H9 (cell line): Measurements from ENCODE around the gene UFM1. TPM values are rescaled to one million over a fixed set of nuclear protein-coding genes. Genes with fewer than 3 reads are reported as not detected.

Experiments
- DNase-seq: peaks from one replicate; pipeline ENCODE4 v3.0.0-alpha.2; 2017
- H2AFZ ChIP-seq: one replicate; pipeline ENCODE4 v1.6.1; 2013; ENCODE audit warnings: mild to moderate bottlenecking, low read length, control low read depth, moderate library complexity
- H2AK5ac ChIP-seq: 2 replicates; pipeline ENCODE4 v1.6.1; 2013; ENCODE audit warnings: low read length, control low read depth, mixed read lengths; ENCODE audit not compliant: insufficient read length
- H2BK120ac ChIP-seq: one replicate; pipeline ENCODE4 v1.6.1; 2013; ENCODE audit warnings: low read depth, mild to moderate bottlenecking, low read length, control low read depth, inconsistent platforms; ENCODE audit not compliant: poor library complexity, severe bottlenecking
- H2BK12ac ChIP-seq: 2 replicates; pipeline ENCODE4 v1.6.1; 2013; ENCODE audit warnings: low read length, control low read depth, mixed read lengths, low read depth; ENCODE audit not compliant: insufficient read length
- H2BK15ac ChIP-seq: 2 replicates; pipeline ENCODE4 v1.6.1; 2013; ENCODE audit warnings: low read depth, low read length, control low read depth
- H2BK20ac ChIP-seq: one replicate; pipeline ENCODE4 v1.6.1; 2013; ENCODE audit warnings: low read depth, mild to moderate bottlenecking, low read length, control low read depth, inconsistent platforms; ENCODE audit not compliant: poor library complexity, severe bottlenecking
- H2BK5ac ChIP-seq: 2 replicates; pipeline ENCODE4 v1.6.1; 2013; ENCODE audit warnings: low read length, control low read depth, mixed read lengths; ENCODE audit not compliant: insufficient read length
- H3K14ac ChIP-seq: 2 replicates; pipeline ENCODE4 v1.6.1; 2013; ENCODE audit warnings: low read length, control low read depth; ENCODE audit not compliant: insufficient read depth
- H3K18ac ChIP-seq: 2 replicates; pipeline ENCODE4 v1.6.1; 2013; ENCODE audit warnings: low read depth, mild to moderate bottlenecking, mixed read lengths, low read length, control low read depth; ENCODE audit not compliant: insufficient read length
- H3K23ac ChIP-seq: 2 replicates; pipeline ENCODE4 v1.6.1; 2013; ENCODE audit warnings: low read length, control low read depth, mixed read lengths, low read depth; ENCODE audit not compliant: insufficient read length
- H3K23me2 ChIP-seq: 2 replicates; pipeline ENCODE4 v1.6.1; 2013; ENCODE audit warnings: low read depth, mild to moderate bottlenecking, mixed read lengths, low read length, control low read depth; ENCODE audit not compliant: insufficient read length, poor library complexity, severe bottlenecking
- H3K27ac ChIP-seq: 2 replicates; pipeline ENCODE4 v1.5.1; 2013; ENCODE audit warnings: low read length, control low read depth, mixed read lengths, low read depth; ENCODE audit not compliant: insufficient read length
- H3K27me3 ChIP-seq: 2 replicates; pipeline ENCODE4 v1.6.1; 2013; ENCODE audit warnings: low read length, control low read depth, inconsistent platforms; ENCODE audit not compliant: insufficient read depth
- H3K4ac ChIP-seq: 2 replicates; pipeline ENCODE4 v1.6.1; 2013; ENCODE audit warnings: low read depth, mild to moderate bottlenecking, control low read depth, inconsistent platforms, low read length, moderate library complexity
- H3K4me1 ChIP-seq: 2 replicates; pipeline ENCODE4 v1.6.1; 2013; ENCODE audit warnings: low read length, control low read depth, inconsistent platforms; ENCODE audit not compliant: insufficient read depth
- H3K4me2 ChIP-seq: 2 replicates; pipeline ENCODE4 v1.6.1; 2013; ENCODE audit warnings: low read length, control low read depth, mixed read lengths; ENCODE audit not compliant: insufficient read length, insufficient read depth
- H3K56ac ChIP-seq: 2 replicates; pipeline ENCODE4 v1.6.1; 2013; ENCODE audit warnings: low read depth, mild to moderate bottlenecking, mixed read lengths, low read length, control low read depth; ENCODE audit not compliant: insufficient read length
- H3K79me1 ChIP-seq: 2 replicates; pipeline ENCODE4 v1.6.1; 2013; ENCODE audit warnings: low read depth, mild to moderate bottlenecking, moderate library complexity, low read length, control low read depth, inconsistent platforms; ENCODE audit not compliant: insufficient read depth, poor library complexity, severe bottlenecking
- H3K79me2 ChIP-seq: 2 replicates; pipeline ENCODE4 v1.6.1; 2013; ENCODE audit warnings: low read length, control low read depth, inconsistent platforms; ENCODE audit not compliant: insufficient read depth
- H3K9ac ChIP-seq: 2 replicates; pipeline ENCODE4 v1.6.1; 2013; ENCODE audit warnings: low read length, control low read depth, mixed read lengths; ENCODE audit not compliant: insufficient read length; ENCODE audit errors: extremely low read depth
- H3K9me3 ChIP-seq: one replicate; pipeline ENCODE4 v1.6.1; 2013; ENCODE audit warnings: low read depth, low read length, inconsistent platforms; ENCODE audit not compliant: control insufficient read depth
- H3T11ph ChIP-seq: one replicate; pipeline ENCODE4 v1.6.1; 2013; ENCODE audit warnings: mild to moderate bottlenecking, low read length, control low read depth, inconsistent platforms
- H4K20me1 ChIP-seq: one replicate; pipeline ENCODE4 v1.6.1; 2013; ENCODE audit not compliant: control insufficient read depth, insufficient read length, insufficient read depth
- H4K5ac ChIP-seq: 2 replicates; pipeline ENCODE4 v1.6.1; 2013; ENCODE audit warnings: low read depth, mild to moderate bottlenecking, mixed read lengths, low read length, control low read depth; ENCODE audit not compliant: insufficient read length
- H4K8ac ChIP-seq: replicated peaks from 2 replicates; pipeline ENCODE4 v1.6.1; 2013; ENCODE audit warnings: low read length, control low read depth, mixed read lengths, low read depth; ENCODE audit not compliant: insufficient read length
- H4K91ac ChIP-seq: 2 replicates; pipeline ENCODE4 v1.6.1; 2013; ENCODE audit warnings: low read depth, mild to moderate bottlenecking, moderate library complexity, mixed read lengths, low read length, control low read depth; ENCODE audit not compliant: insufficient read length
- H3K27ac Mint-ChIP-seq, 3 experiments: 2 replicates in 2 of 3; 3 replicates in 1 of 3; pipeline ENCODE4 v1.8.0; 2020 to 2021; ENCODE audit warnings: mixed read lengths in 3 of 3, mild to moderate bottlenecking in 1 of 3, moderate library complexity in 1 of 3
- H3K27me3 Mint-ChIP-seq: 2 replicates; pipeline ENCODE4 v1.8.0; 2021; ENCODE audit warnings: low read depth, mild to moderate bottlenecking, moderate library complexity, mixed read lengths
- H3K36me3 Mint-ChIP-seq, 3 experiments: 2 replicates in 2 of 3; 3 replicates in 1 of 3; pipeline ENCODE4 v1.8.0; 2020 to 2021; ENCODE audit warnings: low read depth in 3 of 3, mixed read lengths in 3 of 3; ENCODE audit not compliant: insufficient read depth in 1 of 3
- H3K4me1 Mint-ChIP-seq, 2 experiments: 2 replicates each; pipeline ENCODE4 v1.8.0; 2020; ENCODE audit warnings: mixed read lengths in 2 of 2
- H3K4me3 Mint-ChIP-seq, 2 experiments: 2 replicates in 1 of 2; 3 replicates in 1 of 2; pipeline ENCODE4 v1.8.0; 2020 to 2021; ENCODE audit warnings: mild to moderate bottlenecking in 2 of 2, mixed read lengths in 2 of 2, moderate library complexity in 1 of 2
- H3K9me3 Mint-ChIP-seq, 2 experiments: 2 replicates in 1 of 2; 3 replicates in 1 of 2; pipeline ENCODE4 v1.8.0; 2020; ENCODE audit warnings: mild to moderate bottlenecking in 2 of 2, mixed read lengths in 2 of 2, moderate library complexity in 1 of 2
- CTCF ChIP-seq: fragments of 200-600 bp; sonication (generic); conservative IDR thresholded peaks from 3 replicates; pipeline ENCODE4 v1.8.0; 2021; ENCODE audit warnings: antibody characterized with exemption, mild to moderate bottlenecking
- WGBS: extraction: QIAGEN DNeasy Blood & Tissue Kit; methylation state at CpG from one replicate; pipeline ENCODE4 v1.1.7; 2013; ENCODE audit warnings: missing lambda C conversion rate, low lambda C conversion rate, mixed read lengths; ENCODE audit not compliant: insufficient read length; ENCODE audit errors: extremely low coverage; 5-methylcytosine and 5-hydroxymethylcytosine counted together
- total RNA-seq: library from RNA; stranded (reverse); gene quantifications from 2 replicates; pipeline ENCODE4 v1.2.1, GENCODE V29; 2021

UFM1 gene
- total RNA-seq, 1 experiment from 2014 or later: 57.3 TPM

DNA sequence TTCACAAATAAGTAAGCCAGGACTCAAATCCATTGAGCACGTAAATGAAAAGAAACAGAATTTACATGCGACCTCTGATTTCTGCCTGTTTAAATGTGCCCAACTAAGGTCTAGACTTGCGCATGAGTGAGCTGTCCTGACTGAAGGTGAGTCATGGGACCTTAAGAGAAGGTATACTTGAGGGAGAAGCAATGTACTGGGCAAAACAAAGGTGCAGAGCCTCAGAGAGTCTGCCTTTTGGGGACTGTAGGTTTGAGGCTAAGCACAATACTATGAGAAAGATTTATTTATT, 45.8 kb downstream of the UFM1 start:
- no peak overlapping the region for H2AFZ ChIP-seq
- H4K20me1 ChIP-seq: no peaks in the 10 kb centered on the region
- H4K5ac ChIP-seq: no peak overlapping the region
- no peaks in the 10 kb centered on the region for H3K23me2 ChIP-seq
- Mint-ChIP-seq H3K9me3 (no peaks in the 10 kb centered on the region), H3K4me3 (no peak overlapping the region), H3K27ac (no peak overlapping the region), H3K27me3 (no peaks in the 10 kb centered on the region), H3K4me1 (peaks cover 0 to 6% of the 10 kb centered on the region in 2 experiments; a peak in 2 of 4 replicates), H3K36me3 (no peaks in the 10 kb centered on the region)
- no peak overlapping the region for H4K91ac ChIP-seq
- no peak overlapping the region for H3K23ac ChIP-seq
- H3K18ac ChIP-seq: no peak overlapping the region
- no peak overlapping the region for H3K9ac ChIP-seq
- TF ChIP-seq CTCF: no peak
- H3K4me1 ChIP-seq: no peaks in the 10 kb centered on the region
- no peak overlapping the region for H2AK5ac ChIP-seq
- H2BK5ac ChIP-seq: no peak overlapping the region
- no peak overlapping the region for H2BK120ac ChIP-seq
- H2BK15ac ChIP-seq: no peak overlapping the region
- H2BK12ac ChIP-seq: no peak overlapping the region
- H3K79me2 ChIP-seq: no peaks in the 10 kb centered on the region
- H3T11ph ChIP-seq: no peak overlapping the region
- H3K14ac ChIP-seq: no peak overlapping the region
- no peaks in the 10 kb centered on the region for H3K79me1 ChIP-seq
- H2BK20ac ChIP-seq: no peak overlapping the region
- no peaks in the 10 kb centered on the region for H3K9me3 ChIP-seq
- no peaks in the 10 kb centered on the region for H3K27me3 ChIP-seq
- DNase-seq: no peak
- H3K27ac ChIP-seq: no peak overlapping the region
- no peak overlapping the region for H3K4ac ChIP-seq
- no peak overlapping the region for H3K56ac ChIP-seq
- H3K4me2 ChIP-seq: no peak overlapping the region
- WGBS: no CpG with 5 or more reads among the region's 3 CpGs
- no peak overlapping the region for H4K8ac ChIP-seq
